GM10847 (cell line): ENCODE results near the gene ERH.

ENCODE experiments used
- POLR2A ChIP-seq: IDR thresholded peaks from 2 replicates; pipeline ENCODE4 v1.6.1; 2011; ENCODE audit not compliant: insufficient read length; ENCODE audit errors: extremely low read depth

Gene ERH

DNA sequence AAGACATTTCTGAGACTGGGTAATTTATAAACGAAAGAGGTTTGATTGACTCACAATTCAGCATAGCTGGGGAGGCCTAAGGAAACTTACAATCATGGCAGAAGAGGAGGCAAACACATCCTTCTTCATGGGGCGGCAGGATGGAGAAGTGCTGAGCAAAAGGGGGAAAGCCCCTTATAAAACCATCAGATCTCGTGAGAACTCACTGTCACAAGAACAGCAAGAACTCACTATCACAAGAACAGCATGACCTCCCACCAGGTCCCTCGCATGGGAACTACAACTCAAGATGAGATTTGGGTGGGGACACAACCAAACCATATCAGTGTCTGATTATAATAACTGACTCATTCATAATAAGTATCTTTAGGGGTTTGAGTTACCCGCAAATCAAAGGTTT, 6.8 kb upstream of the ERH start:
- no peak for TF ChIP-seq POLR2A

DNA sequence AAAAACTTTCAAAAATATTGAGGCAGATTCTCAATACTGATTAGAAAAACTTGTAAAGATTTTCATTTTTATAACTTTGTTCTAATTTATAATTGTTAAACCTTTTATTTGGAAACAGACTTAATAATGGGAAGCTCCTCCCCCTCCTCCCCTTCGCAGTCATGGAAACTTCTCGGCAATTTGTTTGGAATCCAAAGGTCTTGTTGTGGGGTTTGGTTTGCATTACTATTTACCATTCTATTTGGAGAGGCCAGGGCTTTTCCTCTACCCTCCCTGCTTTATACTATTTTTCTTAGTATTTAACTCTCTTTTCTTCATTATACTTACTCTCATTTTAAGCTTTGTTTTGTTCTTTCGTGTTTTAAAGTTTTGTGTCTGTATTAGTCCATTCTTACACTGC, 6.4 kb upstream of the ERH start:
- no peak for TF ChIP-seq POLR2A

DNA sequence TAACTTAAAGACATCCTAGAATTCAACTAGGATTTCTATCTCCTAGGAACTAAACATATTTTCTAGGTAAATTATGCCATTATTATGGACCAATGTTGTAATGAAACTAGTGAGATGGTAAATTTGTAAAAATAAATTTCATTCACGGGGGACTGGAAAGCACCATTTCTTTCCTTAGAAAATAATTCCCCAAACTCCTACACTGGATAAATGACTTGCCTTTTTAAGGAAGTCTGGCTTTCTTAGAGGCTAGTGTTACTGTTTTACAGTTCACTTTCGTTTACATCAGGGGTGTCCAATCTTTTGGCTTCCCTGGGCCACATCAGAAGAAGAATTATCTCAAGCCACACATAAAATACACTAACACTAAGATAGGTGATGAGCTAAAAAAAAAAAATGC, 3.7 kb upstream of the ERH start:
- no peak for TF ChIP-seq POLR2A

DNA sequence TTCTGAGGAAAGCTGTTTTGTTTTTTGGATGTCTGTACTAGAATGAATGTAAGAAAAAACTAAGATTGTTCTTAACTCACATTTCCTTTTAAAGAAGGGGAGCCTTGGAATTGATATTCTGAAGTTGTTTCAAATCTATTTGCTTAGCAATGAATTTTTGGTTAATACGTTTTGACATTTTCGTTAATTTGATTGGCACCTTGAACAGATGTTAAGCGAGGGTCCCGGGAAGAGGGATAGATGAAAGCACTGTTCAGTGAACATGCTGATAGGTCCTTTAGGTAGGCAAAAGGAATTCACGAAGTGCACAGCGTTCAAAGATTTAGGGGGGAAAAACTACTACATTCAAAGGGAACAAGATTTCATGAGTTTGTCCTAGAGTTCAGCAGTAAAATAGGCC, 2.1 kb upstream of the ERH start:
- no peak for TF ChIP-seq POLR2A

DNA sequence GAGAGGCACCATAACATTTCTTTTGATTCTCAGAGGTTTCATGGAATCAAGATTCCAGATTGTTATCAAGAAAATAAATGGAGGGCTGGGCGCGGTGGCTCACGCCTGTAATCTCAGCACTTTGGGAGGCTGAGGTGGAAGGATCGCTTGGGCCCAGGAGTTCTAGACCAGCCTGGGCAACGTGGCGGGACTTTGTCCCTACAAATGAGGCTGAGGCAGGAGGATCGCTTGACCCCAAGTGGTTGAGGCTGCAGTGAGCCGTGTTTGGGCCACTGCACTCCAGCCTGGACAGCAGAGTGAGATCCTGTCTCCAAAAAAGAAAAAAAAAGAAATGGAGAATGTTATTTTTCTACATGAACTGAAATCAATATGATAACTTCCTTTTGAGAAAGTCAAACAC, 1.7 kb upstream of the ERH start:
- no peak for TF ChIP-seq POLR2A

DNA sequence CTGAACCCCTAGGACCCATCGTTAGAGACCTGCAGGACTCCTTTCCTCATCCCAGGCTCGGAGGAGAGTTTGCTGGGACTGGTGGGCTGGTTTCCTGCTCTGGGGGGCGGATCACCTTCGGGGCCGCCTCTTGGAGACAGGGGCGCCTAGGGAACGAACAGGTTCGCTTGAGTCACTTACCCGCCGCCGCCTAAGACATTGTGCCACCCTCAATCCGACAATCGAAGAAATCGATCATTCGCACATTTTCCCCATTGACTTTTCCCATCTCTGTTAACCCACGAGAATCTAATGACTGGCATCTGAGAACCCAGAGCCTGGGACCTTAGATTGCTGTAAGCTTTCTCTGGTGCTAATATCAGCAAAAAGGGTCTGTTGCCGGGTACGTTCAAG, 715 bp upstream of the ERH start:
- TF ChIP-seq POLR2A = no peak

DNA sequence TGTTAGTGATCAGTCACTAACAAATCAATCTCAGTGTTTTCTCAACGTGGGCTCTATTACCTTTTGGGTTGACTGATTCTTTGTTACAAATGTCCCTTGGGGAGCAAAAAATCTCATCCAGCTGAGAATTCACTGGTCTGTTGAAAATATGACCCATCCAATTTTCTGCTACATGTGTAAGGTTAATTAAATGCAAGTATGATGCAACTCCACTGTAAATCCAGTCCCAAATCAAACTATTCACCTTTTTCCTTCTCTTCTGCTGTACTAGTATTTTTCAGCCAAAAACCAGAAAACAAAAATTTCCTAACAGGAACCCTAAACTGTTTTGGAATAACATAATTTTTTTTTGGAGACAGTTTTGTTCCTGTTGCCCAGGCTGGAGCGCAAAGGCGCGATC, 2.2 kb downstream of the ERH start:
- TF ChIP-seq POLR2A = no peak

DNA sequence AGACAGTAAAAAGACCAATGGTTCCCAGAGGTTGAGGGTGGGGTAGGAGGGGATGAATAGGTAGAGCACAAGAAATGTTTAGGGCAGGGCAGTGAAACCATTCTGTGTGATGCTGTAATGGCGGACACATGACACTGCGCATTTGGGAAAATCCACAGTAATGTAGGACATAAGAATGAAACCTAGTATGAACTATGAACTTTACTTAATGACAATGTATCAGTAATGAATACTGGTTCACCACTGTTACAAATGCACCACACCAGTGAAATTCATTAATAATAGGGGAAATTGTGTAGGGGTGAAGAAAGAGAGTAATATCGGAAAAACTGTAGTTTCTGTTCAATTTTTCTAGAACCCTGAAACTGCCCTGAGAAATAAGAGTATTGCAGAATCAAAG, 5.6 kb downstream of the ERH start:
- TF ChIP-seq POLR2A = no peak

DNA sequence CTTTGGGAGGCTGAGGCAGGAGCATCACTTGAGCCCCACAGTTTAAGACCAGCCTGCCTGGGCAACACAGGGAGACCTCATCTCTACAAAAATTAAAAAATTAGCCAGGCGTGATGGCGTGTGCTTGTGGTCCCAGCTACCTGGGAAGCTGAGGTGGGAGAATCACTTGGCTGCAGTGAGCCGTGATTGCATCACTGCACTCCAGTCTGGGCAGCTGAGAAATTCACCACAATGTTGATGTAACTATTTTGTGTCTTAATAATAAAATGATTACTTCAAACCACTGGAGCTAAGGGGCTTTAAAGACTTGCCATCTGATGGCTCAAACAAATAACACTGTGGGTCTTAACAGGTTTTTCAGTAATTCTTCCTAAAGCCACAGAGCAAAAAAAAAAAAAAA, 10.8 kb downstream of the ERH start:
- TF ChIP-seq POLR2A = no peak

DNA sequence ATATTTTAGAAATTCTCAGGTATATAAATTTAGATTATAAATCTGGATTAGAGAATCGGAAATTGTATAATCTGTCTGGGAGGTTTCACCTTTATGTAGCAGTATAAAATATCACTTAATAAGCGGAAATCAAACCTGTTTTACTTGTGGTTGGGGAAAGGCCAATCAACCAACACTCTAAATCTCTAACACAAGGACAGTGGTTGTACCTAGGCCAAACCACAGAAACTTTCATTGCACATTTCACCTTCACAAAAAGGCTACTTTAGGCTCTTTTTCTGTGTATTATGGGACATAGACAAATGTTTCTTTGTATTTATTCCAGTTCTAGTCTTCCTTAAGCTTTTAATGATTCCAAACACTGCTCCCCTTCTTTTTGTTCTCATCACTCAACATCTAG, 19.8 kb downstream of the ERH start:
- no peak for TF ChIP-seq POLR2A

DNA sequence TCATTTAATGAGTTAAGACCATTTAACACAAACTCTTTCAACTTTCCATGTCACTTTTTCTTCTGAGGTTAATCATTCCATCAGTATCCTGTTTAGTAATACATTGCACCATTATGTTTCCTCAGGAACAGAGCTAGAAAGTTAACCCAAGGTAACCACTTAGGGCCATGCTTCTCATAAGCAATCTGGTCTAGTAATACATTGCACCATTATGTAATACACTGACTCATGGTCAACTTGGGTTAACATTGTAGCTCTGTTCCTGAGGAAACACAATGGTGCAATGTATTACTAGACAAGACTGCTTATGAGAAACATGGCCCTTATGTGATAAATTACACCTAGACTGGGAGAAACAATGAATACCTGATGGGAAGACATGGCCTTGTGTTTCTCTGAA, 21.7 kb downstream of the ERH start:
- no peak for TF ChIP-seq POLR2A

DNA sequence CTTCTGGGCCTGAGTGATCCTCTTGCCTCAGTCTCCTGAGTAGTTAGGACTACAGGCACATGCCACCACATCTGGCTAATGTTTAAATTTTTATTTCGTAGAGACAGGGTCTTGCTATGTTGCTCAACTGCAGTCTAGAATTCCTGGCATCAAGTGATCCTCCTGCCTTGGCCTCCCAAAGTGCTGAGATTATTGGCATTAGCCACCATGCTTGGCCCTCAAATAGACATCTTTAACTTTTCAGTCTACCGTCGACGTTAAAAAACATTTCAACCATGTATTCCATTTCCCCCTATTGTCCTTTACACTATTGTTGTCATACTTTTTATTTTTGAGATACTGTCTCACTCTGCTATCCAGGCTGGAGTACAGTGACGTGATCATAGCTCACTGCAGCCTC, 22.4 kb downstream of the ERH start:
- no peak for TF ChIP-seq POLR2A

DNA sequence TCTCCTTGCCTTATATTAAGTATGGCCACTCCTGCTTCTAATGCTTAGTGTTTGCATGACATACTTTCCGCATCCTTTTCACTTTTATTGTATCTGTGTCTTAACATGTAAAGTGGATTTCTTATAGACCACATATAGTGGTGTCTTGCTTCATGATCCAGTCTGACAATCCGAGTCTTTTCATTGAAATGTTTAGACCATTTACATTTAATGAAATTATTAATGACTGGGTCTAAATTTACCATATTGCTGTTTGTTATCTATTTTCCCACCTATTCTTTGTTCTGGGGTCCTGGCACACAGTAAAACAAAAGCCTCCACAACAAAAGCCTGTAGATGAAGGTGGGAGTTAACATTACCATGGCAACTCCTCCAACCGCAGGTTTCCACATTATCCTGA, 22.9 kb downstream of the ERH start:
- no peak for TF ChIP-seq POLR2A

DNA sequence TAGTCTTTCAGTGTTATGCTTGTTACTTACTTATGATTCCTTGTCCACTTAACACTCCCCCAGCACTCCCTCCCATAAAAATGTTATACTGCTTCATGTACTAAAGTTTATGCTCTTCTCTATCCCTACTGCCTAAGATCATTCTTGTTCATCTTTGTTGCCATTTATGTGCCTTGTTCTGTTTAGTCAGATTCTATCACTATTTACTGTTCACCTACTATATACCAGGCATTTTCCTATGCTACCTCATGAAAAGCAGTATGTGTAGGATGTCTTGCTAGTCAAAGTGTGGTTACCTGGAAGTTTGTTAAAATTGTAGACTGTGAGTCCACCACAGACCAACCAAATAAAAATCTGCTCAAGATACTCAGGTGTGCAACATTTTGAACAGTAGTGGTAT, 23.9 kb downstream of the ERH start:
- no peak for TF ChIP-seq POLR2A

DNA sequence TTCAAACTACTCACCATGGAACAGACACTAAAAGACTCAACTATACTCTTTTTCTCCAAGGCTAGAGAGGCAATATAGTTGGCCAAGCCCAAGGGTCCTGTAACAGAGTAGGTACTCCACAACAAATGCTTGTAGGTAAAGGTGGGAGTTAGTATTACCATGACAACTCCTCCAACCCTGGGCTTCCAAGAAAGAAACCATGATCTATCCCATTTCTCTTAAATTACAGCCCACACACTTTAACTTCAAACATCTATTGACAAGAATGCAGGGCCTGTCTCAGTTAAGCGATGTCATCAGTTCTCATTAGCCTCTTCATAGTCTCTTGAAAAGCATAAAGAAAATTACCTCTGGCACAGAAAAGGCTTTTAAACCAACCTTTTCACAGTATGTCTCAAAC, 25.0 kb downstream of the ERH start:
- TF ChIP-seq POLR2A = no peak

DNA sequence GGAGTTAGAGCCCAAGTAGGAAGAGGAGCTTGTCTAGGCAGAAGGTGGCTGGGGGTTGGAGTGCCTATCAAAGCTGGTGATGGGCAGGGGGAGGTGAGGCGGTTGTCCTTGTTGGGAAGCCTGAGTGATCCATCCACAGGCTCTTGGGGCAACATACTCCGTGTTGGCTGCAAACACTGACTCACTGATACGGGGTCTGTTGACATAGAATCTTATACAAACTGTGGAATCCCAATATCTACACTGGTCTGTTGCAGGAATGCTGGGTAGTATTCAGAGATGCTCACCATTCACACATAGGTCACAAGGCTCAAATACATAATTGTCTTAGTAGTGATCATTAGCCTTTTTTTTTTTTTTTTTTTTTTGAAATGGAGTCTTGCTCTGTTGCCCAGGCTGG, 26.0 kb downstream of the ERH start:
- no peak for TF ChIP-seq POLR2A

DNA sequence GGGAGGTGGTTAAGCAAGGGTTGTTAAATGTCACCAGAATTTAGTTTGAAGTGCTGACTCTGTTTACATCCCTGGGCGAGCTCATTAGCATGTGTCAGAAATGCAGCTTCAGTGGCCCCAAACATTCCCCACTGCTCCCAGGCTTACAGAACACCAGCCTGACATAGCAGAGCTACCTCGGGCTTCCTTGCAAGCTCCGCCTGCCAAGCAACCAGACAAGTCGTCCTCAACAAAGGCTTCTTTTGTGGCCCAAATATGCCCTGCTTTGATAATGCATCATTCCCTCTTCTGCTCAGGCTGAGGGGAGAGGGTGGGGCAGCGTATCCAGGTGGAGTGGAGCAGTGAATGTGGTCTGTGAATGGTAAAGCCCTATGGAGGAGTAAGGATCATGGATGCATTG, 28.0 kb downstream of the ERH start:
- TF ChIP-seq POLR2A = no peak

DNA sequence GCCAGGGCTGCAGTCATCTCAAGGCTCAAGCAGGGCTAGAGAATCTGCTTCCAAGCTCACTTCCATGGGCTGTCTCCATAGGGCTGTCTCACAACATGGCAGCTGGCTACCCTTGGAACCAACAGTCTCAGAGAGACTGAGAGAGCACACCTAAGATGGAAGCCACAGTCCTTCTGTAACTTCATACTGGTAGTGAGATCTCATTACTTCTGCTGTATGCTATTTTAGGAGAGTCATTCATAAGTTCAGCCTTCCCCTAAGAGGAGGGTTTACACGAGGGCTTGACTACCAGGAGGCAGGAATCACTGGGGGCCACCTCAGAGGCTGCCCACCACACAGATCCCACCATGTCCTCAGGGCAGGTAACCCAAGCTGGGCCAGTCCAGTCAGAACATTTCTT, 29.7 kb downstream of the ERH start:
- TF ChIP-seq POLR2A = no peak
